ENCODE results near the gene IL21.
"Not testable (repeated sequence)": the region's sequence is repeated elsewhere in the genome, so short reads cannot be mapped to it uniquely, and the experiment has no call there.

- TF ChIP-seq CTCF (conservative IDR thresholded peaks at IDR 0.05 in 1 of 2, IDR thresholded peaks at IDR 0.05 in 1 of 2; ENCODE audit: low read depth in 1 of 2, low read length in 2 of 2); EZH2 (IDR thresholded peaks at IDR 0.05; ENCODE audit: low read length, missing control alignments): not testable (repeated sequence)
Measured at GRCh38 chr4:122574347-122574746, 46.5 kb downstream of the IL21 start.

Data from fibroblast of lung (primary cell).